Trophoblast cell (in vitro differentiated cells and primary cell): ENCODE measurements around the gene TMSB4X.

ENCODE experiments used
- DNase-seq, 2 donors: peaks; one replicate each; pipeline ENCODE4 v3.0.0-alpha.2; 2016
- H2AFZ ChIP-seq: 2 replicates; pipeline ENCODE4 v1.6.1; 2013; ENCODE audit warnings: low read length, moderate library complexity, mild to moderate bottlenecking; ENCODE audit not compliant: insufficient read depth, poor library complexity
- H2AK5ac ChIP-seq: 2 replicates; pipeline ENCODE4 v1.6.1; 2013; ENCODE audit warnings: mild to moderate bottlenecking, low read length
- H2BK120ac ChIP-seq: 2 replicates; pipeline ENCODE4 v1.6.1; 2013; ENCODE audit warnings: low read length, mild to moderate bottlenecking, moderate library complexity; ENCODE audit not compliant: insufficient read depth, poor library complexity
- H2BK12ac ChIP-seq: 2 replicates; pipeline ENCODE4 v1.6.1; 2013; ENCODE audit warnings: mild to moderate bottlenecking, low read length, moderate library complexity
- H2BK5ac ChIP-seq: 2 replicates; pipeline ENCODE4 v1.6.1; 2013; ENCODE audit warnings: low read length, low read depth, moderate library complexity, mild to moderate bottlenecking; ENCODE audit not compliant: poor library complexity
- H3K14ac ChIP-seq: 2 replicates; pipeline ENCODE4 v1.6.1; 2013; ENCODE audit warnings: mild to moderate bottlenecking, low read length
- H3K18ac ChIP-seq: 2 replicates; pipeline ENCODE4 v1.6.1; 2013; ENCODE audit warnings: mild to moderate bottlenecking, low read length
- H3K23ac ChIP-seq: 2 replicates; pipeline ENCODE4 v1.6.1; 2013; ENCODE audit warnings: low read length
- H3K27ac ChIP-seq: 2 replicates; pipeline ENCODE4 v1.5.1; 2013; ENCODE audit warnings: low read depth, mild to moderate bottlenecking, inconsistent platforms, low read length, moderate library complexity
- H3K27me3 ChIP-seq: 2 replicates; pipeline ENCODE4 v1.6.1; 2013; ENCODE audit warnings: inconsistent platforms, mild to moderate bottlenecking, low read length, moderate library complexity; ENCODE audit not compliant: insufficient read depth
- H3K36me3 ChIP-seq, 2 experiments: 1 replicate in 1 of 2; 2 replicates in 1 of 2; pipeline ENCODE4 v1.6.1; 2013; ENCODE audit warnings: low read length in 2 of 2, mild to moderate bottlenecking in 2 of 2, moderate library complexity in 1 of 2; ENCODE audit not compliant: insufficient read depth in 2 of 2, control insufficient read depth in 1 of 2
- H3K4ac ChIP-seq: 2 replicates; pipeline ENCODE4 v1.6.1; 2013; ENCODE audit warnings: low read depth, mild to moderate bottlenecking, low read length, moderate library complexity
- H3K4me1 ChIP-seq, 2 experiments: 1 replicate in 1 of 2; 2 replicates in 1 of 2; pipeline ENCODE4 v1.6.1; 2013; ENCODE audit warnings: low read length in 2 of 2, mild to moderate bottlenecking in 2 of 2, moderate library complexity in 1 of 2; ENCODE audit not compliant: insufficient read depth in 2 of 2, control insufficient read depth in 1 of 2
- H3K4me2 ChIP-seq: 2 replicates; pipeline ENCODE4 v1.6.1; 2013; ENCODE audit warnings: inconsistent platforms, mild to moderate bottlenecking, low read length, moderate library complexity
- H3K4me3 ChIP-seq: 2 replicates; pipeline ENCODE4 v1.5.1; 2013; ENCODE audit warnings: mild to moderate bottlenecking, low read depth, low read length, inconsistent platforms
- H3K79me1 ChIP-seq: one replicate; pipeline ENCODE4 v1.6.1; 2013; ENCODE audit warnings: low read length
- H3K79me2 ChIP-seq: 2 replicates; pipeline ENCODE4 v1.6.1; 2013; ENCODE audit warnings: low read length, mild to moderate bottlenecking; ENCODE audit not compliant: control insufficient read depth, insufficient read depth, poor library complexity
- H3K9ac ChIP-seq: 2 replicates; pipeline ENCODE4 v1.6.1; 2013; ENCODE audit warnings: mild to moderate bottlenecking, low read length
- H3K9me3 ChIP-seq: 2 replicates; pipeline ENCODE4 v1.6.1; 2013; ENCODE audit warnings: low read depth, mild to moderate bottlenecking, control low read depth, inconsistent platforms, low read length; ENCODE audit not compliant: insufficient read depth
- H4K12ac ChIP-seq: 2 replicates; pipeline ENCODE4 v1.6.1; 2013; ENCODE audit warnings: low read depth, mild to moderate bottlenecking, low read length, moderate library complexity
- H4K8ac ChIP-seq: 2 replicates; pipeline ENCODE4 v1.6.1; 2013; ENCODE audit warnings: low read depth, mild to moderate bottlenecking, low read length, moderate library complexity
- H4K91ac ChIP-seq: one replicate; pipeline ENCODE4 v1.6.1; 2013; ENCODE audit warnings: low read depth, mild to moderate bottlenecking, low read length, moderate library complexity
- WGBS: extraction: QIAGEN DNeasy Blood & Tissue Kit; methylation state at CpG from one replicate; pipeline ENCODE4 v1.1.7; 2013; ENCODE audit warnings: missing lambda C conversion rate; ENCODE audit not compliant: insufficient read length, insufficient coverage; ENCODE audit errors: extremely low coverage; 5-methylcytosine and 5-hydroxymethylcytosine counted together

TMSB4X gene

DNA sequence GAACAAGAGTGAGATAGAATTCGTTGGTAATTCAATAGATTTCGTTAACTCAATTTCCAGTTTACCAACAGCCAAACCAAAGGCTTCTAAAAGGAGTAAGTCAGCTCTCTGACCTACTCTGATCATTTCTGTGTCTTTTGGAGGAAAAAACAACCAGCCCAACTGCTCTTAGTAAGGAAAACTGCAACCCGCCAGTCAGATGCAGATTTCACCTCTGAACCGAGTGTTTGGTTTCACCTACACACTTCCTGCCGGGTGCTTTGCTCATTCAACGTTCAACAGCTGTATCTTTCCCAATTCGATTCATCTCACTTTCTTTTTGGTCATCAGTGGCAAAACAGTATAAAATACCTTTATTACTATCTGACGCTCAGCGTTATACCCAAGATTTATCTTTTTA, 24.5 kb downstream of the TMSB4X start:
- H2AFZ ChIP-seq, result no peak overlapping the region
- no peaks in the 10 kb centered on the region for H3K9me3 ChIP-seq
- no peak overlapping the region for H2AK5ac ChIP-seq
- no peak overlapping the region for H2BK12ac ChIP-seq
- H3K4me1 ChIP-seq, result peaks cover 0 to 2% of the 10 kb centered on the region in 2 experiments
- H3K4ac ChIP-seq, result no peak overlapping the region
- no CpG with 5 or more reads among the region's 9 CpGs for WGBS
- no peak overlapping the region for H3K14ac ChIP-seq
- no peaks in the 10 kb centered on the region for H3K79me1 ChIP-seq
- H3K4me3 ChIP-seq, result no peak overlapping the region
- H3K27ac ChIP-seq, result no peak overlapping the region
- no peaks in the 10 kb centered on the region for H3K79me2 ChIP-seq
- H2BK120ac ChIP-seq, result no peak overlapping the region
- H4K12ac ChIP-seq, result no peak overlapping the region
- H3K36me3 ChIP-seq, result no peaks in the 10 kb centered on the region
- H4K8ac ChIP-seq, result no peak overlapping the region
- no peak overlapping the region for H2BK5ac ChIP-seq
- H3K27me3 ChIP-seq, result no peaks in the 10 kb centered on the region
- no peak overlapping the region for H4K91ac ChIP-seq
- DNase-seq, result no peak
- no peak overlapping the region for H3K23ac ChIP-seq
- no peak overlapping the region for H3K4me2 ChIP-seq
- H3K9ac ChIP-seq, result no peak overlapping the region
- no peak overlapping the region for H3K18ac ChIP-seq

DNA sequence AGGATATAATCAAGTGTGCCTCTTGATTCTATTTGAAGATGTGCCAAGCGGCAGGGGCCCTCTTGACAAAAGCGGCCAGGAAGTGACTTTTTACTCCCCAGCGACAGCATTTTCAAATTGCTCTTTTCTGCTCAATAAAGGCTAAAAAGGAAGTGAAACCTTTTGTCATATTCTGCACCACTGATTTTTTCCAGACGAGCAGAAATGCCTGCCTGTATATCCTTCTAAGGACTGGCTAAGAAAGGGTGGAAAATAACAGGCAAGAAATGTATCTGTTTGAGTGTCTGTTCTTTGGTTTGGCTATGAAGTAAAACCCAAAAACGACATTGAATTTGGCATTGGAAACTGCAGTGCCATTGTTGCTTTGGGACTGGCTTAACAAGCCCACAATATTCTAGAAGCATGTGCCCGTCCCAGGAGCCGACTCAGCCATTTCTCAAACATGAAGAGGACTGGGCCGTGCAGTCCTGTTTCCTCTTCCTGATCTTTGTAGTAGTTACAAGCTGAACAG, 25.4 kb downstream of the TMSB4X start:
- H2BK12ac ChIP-seq, result no peak overlapping the region
- H2BK5ac ChIP-seq, result no peak overlapping the region
- no peak overlapping the region for H2AFZ ChIP-seq
- H3K36me3 ChIP-seq, result no peaks in the 10 kb centered on the region
- H3K23ac ChIP-seq, result no peak overlapping the region
- H3K4me3 ChIP-seq, result no peak overlapping the region
- H4K91ac ChIP-seq, result no peak overlapping the region
- no peaks in the 10 kb centered on the region for H3K9me3 ChIP-seq
- H3K27me3 ChIP-seq, result no peaks in the 10 kb centered on the region
- no peaks in the 10 kb centered on the region for H3K79me2 ChIP-seq
- no peak overlapping the region for H4K12ac ChIP-seq
- H2BK120ac ChIP-seq, result no peak overlapping the region
- WGBS, result no CpG with 5 or more reads among the region's 8 CpGs
- H3K4me1 ChIP-seq, result peaks cover 0 to 2% of the 10 kb centered on the region in 2 experiments
- H3K27ac ChIP-seq, result no peak overlapping the region
- no peak overlapping the region for H2AK5ac ChIP-seq
- no peak for DNase-seq
- no peak overlapping the region for H3K14ac ChIP-seq
- H3K4me2 ChIP-seq, result no peak overlapping the region
- H3K79me1 ChIP-seq, result no peaks in the 10 kb centered on the region
- H3K18ac ChIP-seq, result no peak overlapping the region
- no peak overlapping the region for H4K8ac ChIP-seq
- H3K9ac ChIP-seq, result no peak overlapping the region
- no peak overlapping the region for H3K4ac ChIP-seq

- no peaks in the 10 kb centered on the region for H3K9me3 ChIP-seq
- no peak overlapping the region for H3K14ac ChIP-seq
- H2AK5ac ChIP-seq, result no peak overlapping the region
- H2AFZ ChIP-seq, result no peak overlapping the region
- H2BK5ac ChIP-seq, result no peak overlapping the region
- no peak overlapping the region for H3K18ac ChIP-seq
- no peaks in the 10 kb centered on the region for H3K79me2 ChIP-seq
- DNase-seq, result peak in 1 of 2 donors; percentile 64
- no peak overlapping the region for H3K9ac ChIP-seq
- no peaks in the 10 kb centered on the region for H3K36me3 ChIP-seq
- no peak overlapping the region for H3K27ac ChIP-seq
- peaks cover 0 to 2% of the 10 kb centered on the region in 2 experiments for H3K4me1 ChIP-seq
- H3K4ac ChIP-seq, result no peak overlapping the region
- H4K91ac ChIP-seq, result no peak overlapping the region
- H4K12ac ChIP-seq, result no peak overlapping the region
- WGBS, result no CpG with 5 or more reads among the region's 5 CpGs
- H2BK120ac ChIP-seq, result no peak overlapping the region
- no peak overlapping the region for H2BK12ac ChIP-seq
- H3K23ac ChIP-seq, result no peak overlapping the region
- H3K27me3 ChIP-seq, result no peaks in the 10 kb centered on the region
- no peak overlapping the region for H3K4me3 ChIP-seq
- H3K79me1 ChIP-seq, result no peaks in the 10 kb centered on the region
- no peak overlapping the region for H4K8ac ChIP-seq
- H3K4me2 ChIP-seq, result no peak overlapping the region
Measured at GRCh38 chrX:13001097-13001496, 26.2 kb downstream of the TMSB4X start.

GRCh38 chrX:13001961-13002671, 27.2 kb downstream of the TMSB4X start:
- no peak overlapping the region for H4K12ac ChIP-seq
- no peak overlapping the region for H4K8ac ChIP-seq
- H2BK120ac ChIP-seq, result no peak overlapping the region
- no peaks in the 10 kb centered on the region for H3K27me3 ChIP-seq
- no peak overlapping the region for H3K4ac ChIP-seq
- H3K9ac ChIP-seq, result no peak overlapping the region
- no peak overlapping the region for H3K4me3 ChIP-seq
- H2AFZ ChIP-seq, result no peak overlapping the region
- H3K79me1 ChIP-seq, result no peaks in the 10 kb centered on the region
- H3K36me3 ChIP-seq, result no peaks in the 10 kb centered on the region
- no peak overlapping the region for H3K18ac ChIP-seq
- H4K91ac ChIP-seq, result no peak overlapping the region
- H3K14ac ChIP-seq, result no peak overlapping the region
- H2BK12ac ChIP-seq, result no peak overlapping the region
- peaks cover 0 to 2% of the 10 kb centered on the region in 2 experiments for H3K4me1 ChIP-seq
- no peaks in the 10 kb centered on the region for H3K9me3 ChIP-seq
- no peak overlapping the region for H3K4me2 ChIP-seq
- DNase-seq, result peak in 1 of 2 donors; percentile 39
- no peak overlapping the region for H3K23ac ChIP-seq
- no peak overlapping the region for H2BK5ac ChIP-seq
- no peaks in the 10 kb centered on the region for H3K79me2 ChIP-seq
- no peak overlapping the region for H2AK5ac ChIP-seq
- no CpG with 5 or more reads among the region's 4 CpGs for WGBS
- no peak overlapping the region for H3K27ac ChIP-seq
